ENCODE results near the gene PLPPR1. TPM values are rescaled to one million over a fixed set of nuclear protein-coding genes. Genes with fewer than 3 reads are reported as not detected.

PLPPR1 gene
- total and polyA plus RNA-seq, 2 donors (not counting 3 experiments of a cell fraction or from before 2014, with no cell fraction given), result 0.18 to 0.50 TPM

- DNase-seq (ENCODE audit: low read depth, low spot score) (no peak), FAIRE-seq (no peak)
- H3K36me3 ChIP-seq (ENCODE audit: control insufficient read depth in 2 of 2, extremely low read depth in 1 of 2, insufficient read depth in 2 of 2, low read length in 2 of 2), result no peaks in the 10 kb centered on the region
- H2AFZ ChIP-seq (ENCODE audit: low read depth, low read length), result no peak overlapping the region
- intact Hi-C loops (cut with micrococcal nuclease), result no loop called here
- ChIA-PET POLR2A (no interaction called here), CTCF (no interaction called here)
- TF ChIP-seq GATA2 (IDR thresholded peaks at IDR 0.05; ENCODE audit: insufficient read depth, insufficient read length, low read depth, low read length) (no peak), POLR2AphosphoS5 (IDR thresholded peaks at IDR 0.05; ENCODE audit: insufficient read depth, low read depth, low read length) (no peak), MAX (IDR thresholded peaks at IDR 0.05; ENCODE audit: insufficient read depth, insufficient read length) (no peak), MYC (IDR thresholded peaks at IDR 0.05; ENCODE audit: low read depth, low read length) (no peak), JUN (IDR thresholded peaks at IDR 0.05; ENCODE audit: borderline replicate concordance, insufficient read depth, insufficient read length, low read depth) (no peak), FOS (IDR thresholded peaks at IDR 0.05; ENCODE audit: borderline replicate concordance, insufficient read depth, low read length) (no peak), EZH2 (IDR thresholded peaks at IDR 0.05; ENCODE audit: borderline replicate concordance, low read depth, low read length, severe bottlenecking) (no peak), POLR2A (IDR thresholded peaks at IDR 0.05; ENCODE audit: low read depth, low read length) (no peak)
- TF ChIP-seq, protein P1, sequence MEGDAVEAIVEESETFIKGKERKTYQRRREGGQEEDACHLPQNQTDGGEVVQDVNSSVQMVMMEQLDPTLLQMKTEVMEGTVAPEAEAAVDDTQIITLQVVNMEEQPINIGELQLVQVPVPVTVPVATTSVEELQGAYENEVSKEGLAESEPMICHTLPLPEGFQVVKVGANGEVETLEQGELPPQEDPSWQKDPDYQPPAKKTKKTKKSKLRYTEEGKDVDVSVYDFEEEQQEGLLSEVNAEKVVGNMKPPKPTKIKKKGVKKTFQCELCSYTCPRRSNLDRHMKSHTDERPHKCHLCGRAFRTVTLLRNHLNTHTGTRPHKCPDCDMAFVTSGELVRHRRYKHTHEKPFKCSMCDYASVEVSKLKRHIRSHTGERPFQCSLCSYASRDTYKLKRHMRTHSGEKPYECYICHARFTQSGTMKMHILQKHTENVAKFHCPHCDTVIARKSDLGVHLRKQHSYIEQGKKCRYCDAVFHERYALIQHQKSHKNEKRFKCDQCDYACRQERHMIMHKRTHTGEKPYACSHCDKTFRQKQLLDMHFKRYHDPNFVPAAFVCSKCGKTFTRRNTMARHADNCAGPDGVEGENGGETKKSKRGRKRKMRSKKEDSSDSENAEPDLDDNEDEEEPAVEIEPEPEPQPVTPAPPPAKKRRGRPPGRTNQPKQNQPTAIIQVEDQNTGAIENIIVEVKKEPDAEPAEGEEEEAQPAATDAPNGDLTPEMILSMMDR (IDR thresholded peaks at IDR 0.05; ENCODE audit: extremely low read depth in 1 of 2, insufficient read depth in 1 of 2, low read depth in 1 of 2, low read length in 2 of 2), result no peak
- no peak overlapping the region for H3K4me3 ChIP-seq (replicated peaks in 1 of 3; ENCODE audit: insufficient read depth in 1 of 3, low read depth in 1 of 3, low read length in 3 of 3)
- no peak overlapping the region for H3K4me2 ChIP-seq (ENCODE audit: insufficient read depth, low read length)
- dilution Hi-C loops (cut with MboI; ENCODE audit: extremely low pct_ligation_motif_present, low sequenced_read_pairs), result no loop called here
- H3K9me3 ChIP-seq (replicated peaks; ENCODE audit: control insufficient read depth, insufficient read depth, low read length), result no peaks in the 10 kb centered on the region
- no peaks in the 10 kb centered on the region for H3K79me2 ChIP-seq (ENCODE audit: control insufficient read depth, insufficient read depth, low read length)
- H3K9me1 ChIP-seq (replicated peaks; ENCODE audit: control insufficient read depth, extremely low read depth, insufficient read depth, low read length), result no peaks in the 10 kb centered on the region
- BruUV-seq (replicated peaks), result no TSS peak
- H3K27ac ChIP-seq (ENCODE audit: insufficient read depth, low read depth, low read length), result no peak overlapping the region
- no peaks in the 10 kb centered on the region for H3K4me1 ChIP-seq (ENCODE audit: control insufficient read depth, extremely low read depth, insufficient read depth, low read length)
- no peaks in the 10 kb centered on the region for H4K20me1 ChIP-seq (replicated peaks; ENCODE audit: control insufficient read depth, extremely low read depth, insufficient read depth, low read length)
- H3K9ac ChIP-seq (replicated peaks; ENCODE audit: extremely low read depth, insufficient read depth, low read length), result no peak overlapping the region
- no peaks in the 10 kb centered on the region for H3K27me3 ChIP-seq (ENCODE audit: control insufficient read depth in 2 of 2, insufficient read depth in 2 of 2, low read length in 2 of 2)
Measured at GRCh38 chr9:101271102-101271501, 242.6 kb downstream of the PLPPR1 start.
